Motor neuron (in vitro differentiated cells): ENCODE results near the gene ZBED4. TPM values are rescaled to one million over a fixed set of nuclear protein-coding genes. Genes with fewer than 3 reads are reported as not detected.

Source experiments
- ATAC-seq, 8 experiments: fragments of 200-7000 bp; cut with Tn5 transposase; replicated peaks in 6 of 8; 2 replicates each; pipeline ENCODE4 v1.8.0; 2021; ENCODE audit warnings: mild to moderate bottlenecking in 8 of 8, moderate library complexity in 8 of 8
- H3K27ac ChIP-seq, 2 donors: fragments of 250-450 bp; sonication (Bioruptor Pico); 2 replicates each; pipeline ENCODE4 v1.9.0; 2021; ENCODE audit warnings: antibody characterized with exemption in 2 of 2, mild to moderate bottlenecking in 2 of 2, moderate library complexity in 1 of 2
- H3K4me1 ChIP-seq, 2 donors: fragments of 250-450 bp; sonication (Bioruptor Pico); replicated peaks in 1 of 2; 2 replicates each; pipeline ENCODE4 v1.6.1; 2021; ENCODE audit warnings: antibody characterized with exemption in 2 of 2, mild to moderate bottlenecking in 2 of 2, moderate library complexity in 1 of 2
- H3K4me3 ChIP-seq, 5 donors: fragments of 250-450 bp; sonication (Bioruptor Pico); 2 replicates each; pipeline ENCODE4 v1.9.0; 2021; ENCODE audit warnings: antibody characterized with exemption in 5 of 5, mild to moderate bottlenecking in 5 of 5, moderate library complexity in 4 of 5
- WGBS, 10 experiments: fragments of 450-650 bp; shearing (Covaris generic); methylation state at CpG; one replicate each; pipeline ENCODE4 v1.0.0; 2022; 5-methylcytosine and 5-hydroxymethylcytosine counted together
- in situ Hi-C, 9 experiments: fragments of 400-800 bp; cut with MboI; loops; one replicate each; pipeline ENCODE4 v1.15.0; 2021; ENCODE audit warnings: low sequenced_read_pairs in 9 of 9, low pct_unique_long_range_greater_than_20kb in 2 of 9; ENCODE audit not compliant: unreplicated experiment in 9 of 9
- total RNA-seq, 8 experiments: library from RNA; unstranded; fragments of 300-600 nt; gene quantifications; 2 replicates each; pipeline versions ENCODE4 v1.2.3 to v1.2.4, GENCODE V29; 2022

Gene ZBED4
- 10 to 100 TPM in 7 of 8 experiments, 1 to 10 TPM in 1; 5.9 to 31.4 (median 16.9) TPM for total RNA-seq

DNA sequence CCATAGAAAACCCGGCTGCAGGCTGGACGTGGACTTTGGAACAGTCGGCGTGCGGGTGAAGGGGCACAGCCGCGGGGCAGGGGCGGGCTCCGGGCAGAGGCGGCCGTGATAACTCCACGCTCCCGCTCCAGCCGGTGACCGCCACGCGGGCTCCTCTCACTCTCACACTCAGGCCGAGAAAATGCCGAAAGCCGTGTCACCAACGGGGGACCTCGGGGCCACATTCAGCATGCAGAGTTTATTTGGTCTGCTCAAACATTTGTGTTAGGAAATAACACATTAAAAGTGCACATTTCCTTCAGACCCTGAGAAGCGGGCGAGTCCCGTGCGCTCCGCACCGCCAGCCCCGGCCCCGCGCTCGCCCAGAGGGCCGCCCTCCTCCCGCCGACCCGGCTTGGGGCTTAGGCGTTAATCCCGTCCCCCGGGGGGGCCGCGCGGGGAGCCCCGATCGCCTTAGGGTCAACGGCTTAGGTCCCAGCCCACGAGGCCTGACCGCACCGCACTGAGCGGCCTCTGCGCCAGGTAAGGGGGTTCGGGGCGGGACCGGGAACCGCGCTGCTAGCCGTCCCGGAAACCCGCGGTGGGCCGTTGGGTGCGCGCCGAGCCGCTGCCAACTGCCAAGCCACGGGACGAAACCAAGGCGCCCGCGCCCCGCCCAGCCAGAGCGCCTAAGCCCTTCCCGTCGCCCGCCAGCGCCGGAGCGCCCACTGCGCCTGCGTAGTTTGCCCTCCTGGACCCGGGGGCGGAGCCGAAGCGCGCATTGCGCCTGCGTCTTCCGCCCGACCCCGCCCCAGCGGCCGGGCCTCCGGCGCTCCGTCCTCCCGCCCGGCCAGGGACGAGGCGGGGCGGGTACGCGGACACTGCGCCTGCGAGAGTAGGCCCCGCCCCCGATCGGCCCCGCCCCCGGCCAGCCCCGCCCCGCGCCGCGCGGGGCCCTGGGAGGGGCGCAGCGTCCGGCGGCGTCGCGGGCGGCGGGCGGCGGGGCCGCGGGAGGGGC is at the start of gene ZBED4:
ZBED4 (plus strand) TSS at position 947 of the 997 bp plus-strand sequence. CDS start 29,819 bp downstream, outside the sequence.
- in situ Hi-C loops = no loop called here
- ATAC-seq = peak; percentile 69 to 86 (median 82)
- peak within 1 kb of the TSS; percentile 58 to 92 (median 72) for H3K4me3 ChIP-seq
- peaks cover 19 to 22% of the 10 kb centered on the region in 2 donors for H3K4me1 ChIP-seq
- H3K27ac ChIP-seq = peak within 1 kb of the TSS; percentile 74 to 84
- 0 to 1% (median 0%) methylated on average over 1 to 21 of the region's 127 CpGs; no CpG with 5 or more reads in 7 of the 10 experiments for WGBS, 10 experiments

DNA sequence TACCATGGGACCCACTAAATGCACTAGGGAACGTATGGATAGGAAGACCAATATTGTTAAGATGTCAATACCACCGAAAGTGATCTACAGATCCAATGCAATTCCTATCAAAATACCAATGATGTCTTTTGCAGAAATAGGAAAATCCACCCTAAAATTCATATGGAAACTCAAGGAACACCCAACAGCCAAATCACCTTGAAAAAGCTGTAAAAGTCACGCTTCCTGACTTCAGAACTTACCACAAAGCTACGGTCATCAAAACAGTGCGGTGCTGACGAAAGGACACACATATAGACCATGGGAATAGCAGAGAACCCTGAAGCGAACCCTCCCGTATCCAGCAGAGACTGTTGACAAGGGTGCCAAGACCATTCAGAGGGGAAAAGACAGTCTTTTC is 46.5 kb upstream of the ZBED4 start:
- Histone ChIP-seq H3K4me1 (no peaks in the 10 kb centered on the region), H3K4me3 (no peak overlapping the region), H3K27ac (no peak overlapping the region)
- ATAC-seq = no peak
- in situ Hi-C loops = no loop called here
- 80 to 100% (median 98%) methylated on average over 2 to 8 of the region's 8 CpGs; no CpG with 5 or more reads in 1 of the 10 experiments for WGBS, 10 experiments

- H3K27ac ChIP-seq = no peak overlapping the region
- peak in 1 of 8 experiments; percentile 24 for ATAC-seq
Measured at GRCh38 chr22:49807780-49808708, 45.6 kb upstream of the ZBED4 start.

GRCh38 chr22:49810363-49811019 is 43.2 kb upstream of the ZBED4 start:
- ATAC-seq = peak in 4 of 8 experiments; percentile 33 to 86 (median 60)
- Histone ChIP-seq H3K4me3 (no peak overlapping the region), H3K27ac (no peak overlapping the region), H3K4me1 (no peaks in the 10 kb centered on the region)
- 50 to 100% (median 87%) methylated on average over 1 to 5 of the region's 5 CpGs; no CpG with 5 or more reads in 1 of the 10 experiments for WGBS, 10 experiments
- in situ Hi-C loops = no loop called here

More at GRCh38 chr22:49807780-49808708, 45.6 kb upstream of the ZBED4 start:
- in situ Hi-C loops = no loop called here
- WGBS, 10 experiments = 90 to 99% (median 94%) methylated on average over 5 to 14 of the region's 14 CpGs
- Histone ChIP-seq H3K4me3 (no peak overlapping the region), H3K4me1 (no peaks in the 10 kb centered on the region)

DNA sequence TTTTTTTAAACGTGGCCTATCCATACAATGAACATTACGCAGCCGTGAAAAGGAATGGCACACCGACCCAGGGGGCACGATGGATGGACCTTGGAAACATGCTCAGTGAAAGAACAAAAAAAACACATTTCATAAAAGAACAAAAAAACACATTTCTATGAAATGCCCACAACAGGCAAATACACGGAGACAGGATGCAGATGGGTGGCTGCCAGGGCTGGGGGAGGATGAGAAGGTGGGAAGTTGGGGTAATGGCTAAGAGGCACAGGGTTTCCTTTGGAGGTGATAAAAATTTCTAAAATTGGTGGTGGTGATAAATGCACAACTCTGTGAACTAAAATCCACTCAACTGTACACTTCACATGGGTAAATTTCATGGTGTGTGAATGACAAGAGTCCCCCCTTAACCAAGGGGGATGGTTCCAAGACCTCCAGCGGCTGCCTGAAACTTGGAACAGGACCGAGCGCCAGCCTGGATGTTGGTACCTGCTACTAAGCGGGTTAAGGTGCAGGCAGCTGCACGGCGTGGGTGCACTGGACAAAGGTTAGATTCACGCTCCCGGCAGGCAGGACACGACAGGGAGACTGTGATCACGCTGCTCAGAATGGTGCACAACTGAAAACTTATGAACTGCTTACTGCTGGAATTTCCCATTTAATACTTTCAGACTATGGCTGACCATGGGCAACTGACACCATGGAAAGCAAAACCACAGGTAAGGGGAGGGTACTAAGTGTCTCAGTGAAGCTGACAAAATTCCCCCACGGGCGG is 42.4 kb upstream of the ZBED4 start:
- no peak overlapping the region for H3K4me3 ChIP-seq
- 82 to 100% (median 94%) methylated on average over 1 to 16 of the region's 18 CpGs for WGBS, 10 experiments
- in situ Hi-C loops = no loop called here
- H3K27ac ChIP-seq = no peak overlapping the region
- H3K4me1 ChIP-seq = no peaks in the 10 kb centered on the region
- ATAC-seq = no peak

- no peaks in the 10 kb centered on the region for H3K4me1 ChIP-seq
- H3K4me3 ChIP-seq = no peak overlapping the region
- in situ Hi-C loops = no loop called here
- no peak overlapping the region for H3K27ac ChIP-seq
- ATAC-seq = peak in 3 of 8 experiments; percentile 12 to 18 (median 17)
- WGBS, 10 experiments = 73 to 100% (median 90%) methylated on average over 2 to 8 of the region's 11 CpGs; no CpG with 5 or more reads in 3 of the 10 experiments
Measured at GRCh38 chr22:49812838-49813237, 40.8 kb upstream of the ZBED4 start.

- in situ Hi-C loops = no loop called here
- Histone ChIP-seq H3K27ac (no peak overlapping the region), H3K4me3 (no peak overlapping the region), H3K4me1 (no peaks in the 10 kb centered on the region)
- no peak for ATAC-seq
- WGBS, 10 experiments = 82 to 100% (median 93%) methylated on average over 1 to 7 of the region's 14 CpGs; no CpG with 5 or more reads in 5 of the 10 experiments
Measured at GRCh38 chr22:49814164-49814686, 39.4 kb upstream of the ZBED4 start.

DNA sequence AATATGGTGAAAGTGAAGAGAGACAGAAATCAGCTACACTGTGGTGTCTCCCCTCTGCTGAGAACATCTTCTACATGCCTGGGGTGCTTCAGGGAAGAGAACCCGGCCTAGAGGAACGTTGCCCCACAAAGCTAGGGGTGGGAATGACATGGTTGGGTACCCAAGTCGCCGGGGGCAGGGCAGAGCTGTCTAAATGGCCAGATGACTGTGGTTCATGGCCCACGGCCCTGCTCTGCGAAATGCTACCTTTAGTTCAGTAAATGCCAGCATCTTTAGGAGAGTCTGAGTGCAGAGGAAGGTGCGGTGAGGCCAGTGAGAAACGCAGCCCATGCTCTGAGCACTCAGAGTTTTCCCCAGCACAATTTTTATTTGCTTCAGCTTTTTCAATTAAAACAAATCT is 38.8 kb upstream of the ZBED4 start:
- H3K4me1 ChIP-seq = no peaks in the 10 kb centered on the region
- ATAC-seq = no peak
- in situ Hi-C loops = no loop called here
- no peak overlapping the region for H3K27ac ChIP-seq
- WGBS, 10 experiments = 69 to 100% (median 94%) methylated on average over 1 to 5 of the region's 8 CpGs; no CpG with 5 or more reads in 2 of the 10 experiments
- no peak overlapping the region for H3K4me3 ChIP-seq

DNA sequence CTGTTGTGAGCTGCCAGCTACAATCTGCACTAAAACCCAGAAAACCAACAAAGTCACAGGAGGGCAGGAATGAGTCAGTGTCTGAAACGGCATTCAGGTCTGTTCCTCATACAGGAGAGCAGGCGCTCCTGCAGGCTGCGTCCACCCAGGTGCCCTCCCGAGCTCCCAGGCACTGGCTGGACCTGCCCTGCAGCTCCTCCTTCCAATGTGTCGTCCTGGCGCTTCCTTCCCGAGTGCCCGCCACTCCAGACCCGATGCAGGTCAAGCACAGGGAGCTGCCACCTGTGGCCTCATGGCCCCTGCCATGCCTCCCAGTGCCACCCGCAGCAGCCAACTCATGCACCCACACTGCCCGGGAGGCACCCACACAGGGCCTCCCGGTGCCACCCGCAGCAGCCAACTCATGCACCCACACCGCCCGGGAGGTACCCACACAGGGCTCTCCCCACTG is 38.0 kb upstream of the ZBED4 start:
- in situ Hi-C loops = no loop called here
- no peak overlapping the region for H3K27ac ChIP-seq
- WGBS, 10 experiments = 67 to 100% (median 93%) methylated on average over 3 to 11 of the region's 15 CpGs; no CpG with 5 or more reads in 6 of the 10 experiments
- no peak overlapping the region for H3K4me3 ChIP-seq
- ATAC-seq = no peak
- H3K4me1 ChIP-seq = no peaks in the 10 kb centered on the region

DNA sequence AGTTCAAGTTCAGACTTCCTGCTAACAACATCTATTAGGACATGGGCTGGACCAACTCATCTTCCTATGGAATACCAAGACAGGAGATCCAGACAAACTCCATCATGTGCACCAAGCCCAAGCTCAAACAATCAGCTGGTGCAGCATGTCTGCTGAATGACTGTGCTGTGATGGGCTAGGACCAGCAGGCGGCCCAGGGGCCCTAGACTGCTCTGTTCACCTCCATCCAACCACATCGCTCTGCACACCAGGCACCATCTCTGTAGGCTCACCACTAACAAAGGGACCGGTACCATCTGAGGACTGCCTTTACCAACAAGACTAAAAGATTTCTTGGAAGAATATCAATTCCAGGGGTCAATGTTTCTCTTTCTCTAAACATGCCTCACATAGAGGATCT is 36.3 kb upstream of the ZBED4 start:
- in situ Hi-C loops = no loop called here
- 94 to 100% (median 100%) methylated on average over 1 to 2 of the region's 3 CpGs; no CpG with 5 or more reads in 6 of the 10 experiments for WGBS, 10 experiments
- no peak for ATAC-seq

DNA sequence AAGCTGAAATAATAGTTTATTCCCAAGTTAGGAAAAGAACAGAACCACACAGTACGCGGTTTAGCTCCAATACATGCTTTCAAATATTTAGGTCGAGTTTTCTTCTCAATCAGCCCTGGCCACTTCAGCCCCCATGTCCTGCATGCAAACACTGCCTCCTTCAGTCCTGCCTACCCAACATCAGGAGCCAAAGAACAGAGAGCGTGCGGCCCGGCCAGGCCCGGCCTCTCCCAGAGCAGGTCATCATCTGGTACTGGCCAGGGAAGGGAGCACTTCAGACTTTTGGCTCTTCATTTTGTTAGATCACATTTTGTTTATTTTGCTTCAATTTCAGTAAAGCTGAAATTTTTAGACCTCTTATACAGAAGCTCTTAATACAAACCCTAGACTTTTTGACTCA is 32.7 kb upstream of the ZBED4 start:
- in situ Hi-C loops = no loop called here
- WGBS, 10 experiments = 30 to 100% (median 95%) methylated on average over 1 to 6 of the region's 7 CpGs; no CpG with 5 or more reads in 1 of the 10 experiments
- peaks cover 18 to 19% of the 10 kb centered on the region in 2 donors for H3K4me1 ChIP-seq
- no peak overlapping the region for H3K27ac ChIP-seq
- ATAC-seq = peak in 2 of 8 experiments; percentile 8 to 36
- H3K4me3 ChIP-seq = no peak overlapping the region

More for the DNA sequence above, 36.3 kb upstream of the ZBED4 start:
- no peak overlapping the region for H3K27ac ChIP-seq
- no peaks in the 10 kb centered on the region for H3K4me1 ChIP-seq
- no peak overlapping the region for H3K4me3 ChIP-seq
